ENCODE results near the gene DGKZ.

GRCh38 chr11:46335271-46335670 is 12.0 kb upstream of the DGKZ start:
- TF ChIP-seq CTCF (IDR thresholded peaks at IDR 0.05): no peak
- TF ChIP-seq EP300 (IDR thresholded peaks at IDR 0.05): no peak
